HG03095 (cell line): ENCODE data around the gene BCAR1.
"Not testable (repeated sequence)": the region's sequence is repeated elsewhere in the genome, so short reads cannot be mapped to it uniquely, and the experiment has no call there.

Experiments used
- ATAC-seq: cut with Tn5 transposase; IDR thresholded peaks from one replicate; pipeline ENCODE4 v1.9.1; 2021; ENCODE audit warnings: moderate library complexity; ENCODE audit not compliant: unreplicated experiment

The BCAR1 gene

GRCh38 chr16:75256059-75256571 lies 4.7 kb upstream of the BCAR1 start:
- no peak for ATAC-seq

GRCh38 chr16:75254359-75254837 lies 3.0 kb upstream of the BCAR1 start:
- no peak for ATAC-seq

GRCh38 chr16:75252946-75253911 lies 1.8 kb upstream of the BCAR1 start:
- ATAC-seq = no peak

- no peak for ATAC-seq
Measured at GRCh38 chr16:75252049-75252864, 833 bp upstream of the BCAR1 start.

- peak; percentile 41 for ATAC-seq
Measured at GRCh38 chr16:75250809-75251279, 580 bp downstream of the BCAR1 start.

GRCh38 chr16:75250089-75250808 lies 1.2 kb downstream of the BCAR1 start:
- peak; percentile 3 for ATAC-seq

- ATAC-seq = no peak
Measured at GRCh38 chr16:75249441-75249840, 2.0 kb downstream of the BCAR1 start.

- ATAC-seq = no peak
Measured at GRCh38 chr16:75248536-75249380, 2.7 kb downstream of the BCAR1 start.

- ATAC-seq = no peak
Measured at GRCh38 chr16:75248142-75248535, 3.3 kb downstream of the BCAR1 start.

- ATAC-seq = no peak
Measured at GRCh38 chr16:75247249-75247648, 4.2 kb downstream of the BCAR1 start.

- no peak for ATAC-seq
Measured at GRCh38 chr16:75246504-75247205, 4.8 kb downstream of the BCAR1 start.

- peak; percentile 47 for ATAC-seq
Measured at GRCh38 chr16:75244844-75245758, 6.3 kb downstream of the BCAR1 start.

GRCh38 chr16:75244225-75244809 lies 7.1 kb downstream of the BCAR1 start:
- no peak for ATAC-seq

- no peak for ATAC-seq
Measured at GRCh38 chr16:75243667-75244224, 7.7 kb downstream of the BCAR1 start.

- not testable (repeated sequence) for ATAC-seq
Measured at GRCh38 chr16:75242436-75243078, 8.9 kb downstream of the BCAR1 start.

GRCh38 chr16:75241955-75242354 lies 9.5 kb downstream of the BCAR1 start:
- ATAC-seq = no peak

GRCh38 chr16:75241412-75241811 lies 10.0 kb downstream of the BCAR1 start:
- ATAC-seq = no peak
